BLaER1 (cell line): ENCODE data around the gene SLC19A2.
"Not testable (repeated sequence)": the region's sequence is repeated elsewhere in the genome, so short reads cannot be mapped to it uniquely, and the experiment has no call there.

Experiments
- H3K27ac ChIP-seq: shearing (Covaris generic); formaldehyde crosslinking; 2 replicates; pipeline ENCODE4 v1.8.1; 2022
- H3K27me3 ChIP-seq: shearing (Covaris generic); formaldehyde crosslinking; 2 replicates; pipeline ENCODE4 v1.8.1; 2022
- H3K36me3 ChIP-seq: shearing (Covaris generic); formaldehyde crosslinking; 2 replicates; pipeline ENCODE4 v1.8.1; 2022
- H3K4me1 ChIP-seq: shearing (Covaris generic); formaldehyde crosslinking; 2 replicates; pipeline ENCODE4 v1.8.1; 2022
- H3K4me2 ChIP-seq: shearing (Covaris generic); formaldehyde crosslinking; 2 replicates; pipeline ENCODE4 v1.8.1; 2022
- H3K4me3 ChIP-seq: shearing (Covaris generic); formaldehyde crosslinking; 2 replicates; pipeline ENCODE4 v1.8.1; 2022
- H3K9ac ChIP-seq: shearing (Covaris generic); formaldehyde crosslinking; 2 replicates; pipeline ENCODE4 v1.8.1; 2022
- H3K9me3 ChIP-seq: shearing (Covaris generic); formaldehyde crosslinking; 2 replicates; pipeline ENCODE4 v1.8.1; 2022
- H4K20me1 ChIP-seq: shearing (Covaris generic); formaldehyde crosslinking; 2 replicates; pipeline ENCODE4 v1.8.1; 2022
- Cebpa-rat ChIP-seq: shearing (Covaris generic); IDR thresholded peaks from 2 replicates; pipeline ENCODE4 v1.8.1; 2022

Gene SLC19A2

GRCh38 chr1:169509354-169509753, 23.6 kb upstream of the SLC19A2 start:
- no peak overlapping the region for H3K4me3 ChIP-seq
- H3K9me3 ChIP-seq = no peaks in the 10 kb centered on the region
- H3K4me1 ChIP-seq = peaks cover 8% of the 10 kb centered on the region; the same call in 1 of the 2 replicates
- H3K4me2 ChIP-seq = no peak overlapping the region
- H3K36me3 ChIP-seq = no peaks in the 10 kb centered on the region
- no peak overlapping the region for H3K9ac ChIP-seq
- H3K27me3 ChIP-seq = no peaks in the 10 kb centered on the region
- no peak overlapping the region for H3K27ac ChIP-seq
- no peak for TF ChIP-seq Cebpa-rat
- H4K20me1 ChIP-seq = no peaks in the 10 kb centered on the region

GRCh38 chr1:169508432-169509338, 22.9 kb upstream of the SLC19A2 start:
- H3K27ac ChIP-seq = no peak overlapping the region
- H3K4me1 ChIP-seq = peaks cover 8% of the 10 kb centered on the region; the same call in 1 of the 2 replicates
- H3K4me2 ChIP-seq = peak overlapping the region; percentile 29
- H3K9ac ChIP-seq = no peak overlapping the region
- no peaks in the 10 kb centered on the region for H3K27me3 ChIP-seq
- H4K20me1 ChIP-seq = no peaks in the 10 kb centered on the region
- no peak overlapping the region for H3K4me3 ChIP-seq
- H3K9me3 ChIP-seq = no peaks in the 10 kb centered on the region
- no peaks in the 10 kb centered on the region for H3K36me3 ChIP-seq
- TF ChIP-seq Cebpa-rat = no peak

GRCh38 chr1:169507413-169507812, 21.7 kb upstream of the SLC19A2 start:
- H3K9ac ChIP-seq = no peak overlapping the region
- no peaks in the 10 kb centered on the region for H3K27me3 ChIP-seq
- no peaks in the 10 kb centered on the region for H3K36me3 ChIP-seq
- no peak for TF ChIP-seq Cebpa-rat
- H3K9me3 ChIP-seq = no peaks in the 10 kb centered on the region; the same call in 1 of the 2 replicates
- H3K4me2 ChIP-seq = no peak overlapping the region
- peaks cover 8% of the 10 kb centered on the region; the same call in 1 of the 2 replicates for H3K4me1 ChIP-seq
- H3K4me3 ChIP-seq = no peak overlapping the region
- no peaks in the 10 kb centered on the region for H4K20me1 ChIP-seq
- no peak overlapping the region for H3K27ac ChIP-seq

GRCh38 chr1:169503601-169504000, 17.9 kb upstream of the SLC19A2 start:
- H4K20me1 ChIP-seq, H3K4me1 ChIP-seq, H3K27ac ChIP-seq, H3K9me3 ChIP-seq, H3K36me3 ChIP-seq, H3K27me3 ChIP-seq, H3K9ac ChIP-seq, H3K4me2 ChIP-seq, H3K4me3 ChIP-seq: not testable (repeated sequence)

- Histone ChIP-seq H3K4me2 (no peak overlapping the region), H3K4me3 (no peak overlapping the region), H3K9ac (no peak overlapping the region), H3K4me1 (no peaks in the 10 kb centered on the region), H3K36me3 (no peaks in the 10 kb centered on the region), H3K27me3 (no peaks in the 10 kb centered on the region), H3K27ac (no peak overlapping the region), H4K20me1 (no peaks in the 10 kb centered on the region), H3K9me3 (no peaks in the 10 kb centered on the region; the same call in 1 of the 2 replicates)
- TF ChIP-seq Cebpa-rat = no peak
Measured at GRCh38 chr1:169499807-169500206, 14.1 kb upstream of the SLC19A2 start.

GRCh38 chr1:169497317-169497716, 11.6 kb upstream of the SLC19A2 start:
- H3K27ac ChIP-seq = no peak overlapping the region
- H3K4me1 ChIP-seq = no peaks in the 10 kb centered on the region
- H3K4me2 ChIP-seq = no peak overlapping the region
- H3K4me3 ChIP-seq = no peak overlapping the region
- no peaks in the 10 kb centered on the region; the same call in 1 of the 2 replicates for H3K9me3 ChIP-seq
- no peaks in the 10 kb centered on the region for H4K20me1 ChIP-seq
- H3K9ac ChIP-seq = no peak overlapping the region
- H3K27me3 ChIP-seq = no peaks in the 10 kb centered on the region
- no peak for TF ChIP-seq Cebpa-rat
- H3K36me3 ChIP-seq = no peaks in the 10 kb centered on the region

GRCh38 chr1:169495916-169496315, 10.2 kb upstream of the SLC19A2 start:
- no peaks in the 10 kb centered on the region for H4K20me1 ChIP-seq
- no peaks in the 10 kb centered on the region for H3K27me3 ChIP-seq
- no peak overlapping the region for H3K4me2 ChIP-seq
- H3K4me1 ChIP-seq = no peaks in the 10 kb centered on the region
- no peak overlapping the region for H3K9ac ChIP-seq
- no peak for TF ChIP-seq Cebpa-rat
- no peaks in the 10 kb centered on the region for H3K9me3 ChIP-seq
- no peak overlapping the region for H3K27ac ChIP-seq
- no peaks in the 10 kb centered on the region for H3K36me3 ChIP-seq
- no peak overlapping the region for H3K4me3 ChIP-seq

GRCh38 chr1:169495046-169495775, 9.5 kb upstream of the SLC19A2 start:
- Histone ChIP-seq H3K9me3 (no peaks in the 10 kb centered on the region), H4K20me1 (no peaks in the 10 kb centered on the region), H3K4me3 (no peak overlapping the region), H3K9ac (no peak overlapping the region), H3K36me3 (no peaks in the 10 kb centered on the region), H3K27me3 (no peaks in the 10 kb centered on the region), H3K4me1 (no peaks in the 10 kb centered on the region), H3K27ac (no peak overlapping the region), H3K4me2 (no peak overlapping the region)
- no peak for TF ChIP-seq Cebpa-rat

GRCh38 chr1:169494343-169494742, 8.6 kb upstream of the SLC19A2 start:
- no peaks in the 10 kb centered on the region for H3K27me3 ChIP-seq
- H3K27ac ChIP-seq = no peak overlapping the region
- TF ChIP-seq Cebpa-rat = no peak
- no peaks in the 10 kb centered on the region for H3K36me3 ChIP-seq
- H4K20me1 ChIP-seq = no peaks in the 10 kb centered on the region
- no peak overlapping the region for H3K4me2 ChIP-seq
- H3K4me3 ChIP-seq = no peak overlapping the region
- H3K4me1 ChIP-seq = no peaks in the 10 kb centered on the region
- H3K9ac ChIP-seq = no peak overlapping the region
- H3K9me3 ChIP-seq = no peaks in the 10 kb centered on the region

- no peaks in the 10 kb centered on the region for H3K36me3 ChIP-seq
- no peak for TF ChIP-seq Cebpa-rat
- no peak overlapping the region for H3K27ac ChIP-seq
- no peaks in the 10 kb centered on the region for H3K9me3 ChIP-seq
- H4K20me1 ChIP-seq = no peaks in the 10 kb centered on the region
- H3K4me2 ChIP-seq = no peak overlapping the region
- H3K4me3 ChIP-seq = no peak overlapping the region
- H3K4me1 ChIP-seq = no peaks in the 10 kb centered on the region
- H3K27me3 ChIP-seq = no peaks in the 10 kb centered on the region
- H3K9ac ChIP-seq = no peak overlapping the region
Measured at GRCh38 chr1:169493251-169493650, 7.5 kb upstream of the SLC19A2 start.
